SK-MEL-5 (cell line): ENCODE data around the gene ZNF606. TPM values are rescaled to one million over a fixed set of nuclear protein-coding genes. Genes with fewer than 3 reads are reported as not detected.

ENCODE experiments used
- DNase-seq: peaks from one replicate; pipeline ENCODE4 v3.0.0-alpha.2; 2016; ENCODE audit warnings: low read depth, low spot score
- in situ Hi-C: cut with HindIII; loops from 2 replicates; pipeline ENCODE4 v1.10.0; 2016; ENCODE audit warnings: low sequenced_read_pairs, high pct_unique_total_duplicates, low pct_unique_long_range_greater_than_20kb
- polyA plus RNA-seq, 2 experiments: library from polyadenylated mRNA; depleted of rRNA; stranded (reverse); fragments of >200 nt; gene quantifications; 2 replicates each; pipeline ENCODE4 v1.2.3, GENCODE V29; 2015
- total RNA-seq: library from RNA; depleted of rRNA; stranded (reverse); fragments of >200 nt; shearing (Covaris generic); gene quantifications from 2 replicates; pipeline ENCODE4 v1.2.3, GENCODE V29; 2014; rRNA removed

ZNF606 gene
- 3.7 and 5.5 TPM in 2 replicates for total RNA-seq
- 1.1 and 3.1 TPM in 2 replicates for polyA plus RNA-seq (2015; cell fraction: cytosol; rRNA removed)
- 31.0 and 40.1 TPM in 2 replicates for polyA plus RNA-seq (2015; cell fraction: nucleus; rRNA removed)

DNA sequence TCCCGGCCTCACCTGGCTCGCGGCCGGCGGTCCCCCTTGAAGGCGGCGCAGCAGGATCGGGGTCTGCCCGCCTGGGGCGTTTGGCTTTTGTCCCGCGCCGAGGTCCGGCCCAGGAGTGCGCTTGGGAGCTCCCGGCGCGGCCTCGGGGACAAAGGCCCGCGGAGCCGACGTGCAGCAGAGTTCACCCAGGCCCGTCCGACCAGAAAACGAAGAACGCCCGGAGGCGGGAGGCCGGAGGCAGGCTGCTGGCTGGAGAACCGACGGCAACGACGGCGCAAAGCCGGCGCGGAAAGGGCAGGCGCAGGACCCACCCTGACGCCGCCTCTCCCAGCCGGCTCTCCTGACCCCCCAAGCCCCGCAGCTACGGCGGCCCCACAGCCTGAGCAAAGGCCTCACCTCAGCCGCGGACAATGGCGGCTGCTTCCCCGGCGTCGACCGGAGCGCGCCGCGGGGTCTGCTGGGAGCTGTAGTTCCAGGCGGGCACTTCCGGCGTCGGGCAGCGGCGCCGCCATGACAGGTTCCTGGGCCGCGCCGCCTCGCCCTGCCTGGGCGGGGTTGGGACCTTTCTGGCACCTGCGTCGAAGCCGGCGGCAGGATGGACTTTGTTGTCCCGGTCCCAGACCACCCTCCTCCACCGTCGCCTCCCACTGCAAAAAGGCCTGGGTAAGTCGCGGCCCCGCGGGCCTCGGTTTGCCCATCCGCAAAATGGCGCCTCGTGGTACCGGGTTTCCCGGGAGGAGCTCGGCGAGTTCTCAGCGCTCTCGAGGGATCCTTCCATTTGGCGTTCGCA, at the start of gene ZNF606:
ZNF606 (minus strand) TSS at position 437 of the 790 bp plus-strand sequence. CDS start 1,501 bp downstream, outside the sequence.
- in situ Hi-C loops: no loop called here
- peak; percentile 74 for DNase-seq

DNA sequence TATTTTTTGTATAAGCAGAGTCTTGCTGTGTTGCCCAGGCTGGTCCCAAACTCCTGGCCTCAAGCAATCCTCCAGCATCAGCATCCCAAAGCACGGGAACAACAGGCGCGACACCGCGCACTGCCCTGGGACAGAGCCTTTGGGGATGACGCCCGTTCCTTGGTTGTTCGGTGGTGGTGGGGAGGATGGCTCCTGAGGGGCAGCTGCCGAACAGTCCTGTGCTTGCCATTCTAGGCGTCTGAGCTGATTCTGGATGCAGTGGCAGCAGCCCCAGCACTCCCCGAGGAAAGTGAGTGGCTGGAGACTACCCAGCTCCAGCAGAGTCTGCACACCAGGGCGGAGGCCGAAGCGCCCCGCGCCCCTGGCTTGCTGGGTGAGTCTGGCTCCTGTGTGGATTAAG, 49.6 kb upstream of the ZNF606 start:
- in situ Hi-C loops: no loop called here
- DNase-seq: no peak

GRCh38 chr19:58047672-58048071, 45.1 kb upstream of the ZNF606 start:
- no peak for DNase-seq
- in situ Hi-C loops: no loop called here

- in situ Hi-C loops: no loop called here
- no peak for DNase-seq
Measured at GRCh38 chr19:58046856-58047255, 44.2 kb upstream of the ZNF606 start.

- in situ Hi-C loops: no loop called here
- DNase-seq: no peak
Measured at GRCh38 chr19:58045411-58046050, 42.9 kb upstream of the ZNF606 start.

- DNase-seq: no peak
- in situ Hi-C loops: no loop called here
Measured at GRCh38 chr19:58044886-58045285, 42.3 kb upstream of the ZNF606 start.

DNA sequence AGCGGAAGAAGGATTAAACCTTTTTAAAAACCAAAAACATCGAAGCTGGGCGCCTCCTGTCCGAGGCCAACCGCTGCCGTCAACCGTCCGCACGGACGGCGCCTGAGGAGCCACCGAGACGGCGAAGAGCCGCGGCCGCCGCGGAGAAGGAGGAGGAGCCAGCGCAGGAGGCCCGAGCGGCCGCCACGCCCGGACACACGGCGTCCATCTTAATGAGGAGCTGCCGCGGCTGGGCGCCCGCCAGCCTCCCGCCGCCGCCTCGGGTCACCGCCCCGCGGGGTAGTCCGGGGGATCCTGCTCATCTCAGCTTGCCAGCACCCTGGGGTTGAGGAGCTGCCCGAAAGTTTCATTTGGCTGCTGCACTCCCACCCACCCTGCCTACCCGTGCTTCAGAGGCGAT, 41.8 kb upstream of the ZNF606 start:
- DNase-seq: no peak
- in situ Hi-C loops: no loop called here

DNA sequence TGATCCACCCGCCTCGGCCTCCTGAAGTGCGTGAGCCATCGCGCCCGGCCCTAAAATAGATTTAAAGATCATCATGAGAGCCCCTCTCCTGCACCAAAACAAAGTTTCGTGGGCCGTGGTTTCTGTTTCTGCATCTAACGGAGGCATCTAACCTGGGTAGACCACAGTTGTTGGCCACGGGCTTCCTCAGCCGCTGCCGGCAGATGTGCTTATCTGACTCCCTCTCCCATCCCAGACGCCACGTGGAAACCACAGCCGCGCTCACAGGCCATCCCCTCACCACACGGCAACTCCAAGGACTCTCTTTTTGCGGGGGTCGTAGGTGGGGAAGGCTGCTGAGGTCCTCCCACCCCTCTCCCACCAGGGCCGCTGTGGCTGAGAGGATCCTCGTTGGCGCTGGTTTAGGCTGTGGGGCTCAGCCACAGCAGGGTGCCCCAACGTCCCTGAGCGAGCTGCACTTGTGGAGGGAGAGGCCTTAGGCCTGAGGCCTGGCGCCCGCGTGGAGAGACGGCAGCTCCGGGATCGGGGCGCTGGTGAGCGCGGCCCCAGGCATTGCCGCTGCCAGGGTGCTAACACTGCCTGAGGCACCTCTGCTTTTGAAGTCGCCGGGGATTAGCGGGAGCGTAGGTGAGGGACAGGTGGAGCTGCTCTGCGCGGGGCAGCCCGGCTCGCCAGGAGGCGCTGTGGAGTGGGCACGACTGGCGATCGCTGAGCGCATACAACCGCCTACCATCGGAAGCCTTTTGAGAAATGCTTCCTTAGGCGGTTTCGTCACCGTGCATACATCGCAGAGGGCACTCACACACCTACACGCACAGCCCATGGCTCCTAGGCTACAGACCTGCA, 40.1 kb upstream of the ZNF606 start:
- in situ Hi-C loops: no loop called here
- DNase-seq: no peak

- in situ Hi-C loops: no loop called here
Measured at GRCh38 chr19:58040751-58041525, 38.3 kb upstream of the ZNF606 start.

DNA sequence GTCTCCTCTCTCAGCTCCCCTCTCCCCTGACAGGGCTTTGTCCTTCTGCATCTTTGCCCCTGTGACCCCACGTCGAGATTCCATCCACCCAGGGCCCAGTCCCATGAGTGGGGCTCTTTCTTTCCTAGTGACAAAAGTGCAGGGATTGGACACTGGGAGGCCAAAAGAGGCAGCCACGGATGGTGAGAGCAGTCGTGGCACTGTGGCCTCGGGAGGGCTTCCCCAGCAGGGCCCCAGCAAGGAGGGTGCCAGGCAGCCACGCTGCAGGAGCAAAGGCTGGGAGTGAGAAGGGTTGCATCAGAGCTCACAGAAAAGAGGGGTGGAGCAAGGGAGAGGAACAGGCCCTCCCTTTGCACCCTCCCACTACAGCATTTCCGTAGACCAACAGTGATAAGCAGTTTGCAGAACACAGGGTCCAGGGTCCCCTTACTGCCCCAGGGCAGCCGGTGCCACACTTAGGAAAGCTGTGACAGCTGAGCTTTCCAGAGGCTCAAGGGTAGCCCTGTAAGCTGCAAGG, 36.1 kb upstream of the ZNF606 start:
- in situ Hi-C loops: no loop called here
- no peak for DNase-seq

More at GRCh38 chr19:58040751-58041525, 38.3 kb upstream of the ZNF606 start:
- no peak for DNase-seq

DNA sequence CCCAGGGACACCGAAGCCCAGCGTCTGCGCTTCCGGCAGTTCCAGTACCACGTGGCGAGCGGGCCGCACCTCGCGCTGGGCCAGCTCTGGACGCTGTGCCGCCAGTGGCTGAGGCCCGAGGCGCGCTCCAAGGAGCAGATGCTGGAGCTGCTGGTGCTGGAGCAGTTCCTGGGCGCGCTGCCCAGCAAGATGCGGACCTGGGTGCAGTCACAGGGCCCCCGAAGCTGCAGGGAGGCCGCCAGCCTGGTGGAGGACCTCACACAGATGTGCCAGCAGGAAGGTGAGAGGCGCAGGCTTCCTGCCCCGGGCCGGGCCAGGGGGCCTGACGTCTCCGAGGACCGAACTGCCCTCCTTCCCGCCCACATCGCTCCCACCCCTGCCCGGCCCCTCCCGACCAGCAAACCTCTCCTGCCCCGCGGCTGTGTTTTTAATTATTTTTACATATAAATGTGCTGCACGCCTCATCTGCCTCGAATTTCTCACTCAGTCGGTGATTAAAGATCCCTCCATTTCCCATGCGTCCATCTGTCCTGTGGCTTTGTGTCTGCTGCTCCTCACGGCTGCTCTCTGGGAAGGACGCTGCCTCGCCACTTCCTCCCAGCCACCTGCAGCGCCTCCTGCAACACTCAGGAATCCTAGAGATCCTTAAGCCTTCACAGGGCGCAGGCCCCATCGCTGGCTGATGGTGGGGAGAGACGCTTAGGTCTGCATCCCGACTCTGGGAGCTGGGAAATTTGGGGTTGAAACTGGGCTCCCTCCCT, 35.5 kb upstream of the ZNF606 start:
- in situ Hi-C loops: no loop called here
- DNase-seq: no peak

DNA sequence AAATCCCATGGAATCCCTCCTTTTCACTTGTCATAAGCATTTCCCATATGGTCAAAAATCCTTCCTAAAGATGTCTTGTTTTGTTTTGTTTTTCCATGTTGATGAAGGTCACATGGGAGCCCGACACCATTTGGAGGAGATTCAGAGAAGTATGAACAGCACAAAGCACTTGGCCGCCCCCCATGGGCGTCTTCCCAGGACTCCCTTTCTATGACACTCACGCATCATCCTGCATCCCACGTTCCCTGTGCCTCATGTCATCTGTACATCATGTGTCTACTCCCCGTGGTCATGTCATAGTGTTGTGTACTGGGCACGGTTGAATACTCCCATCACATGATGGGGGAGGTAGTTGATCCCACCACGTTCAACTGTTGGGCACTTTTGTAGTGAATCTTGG, 33.2 kb upstream of the ZNF606 start:
- in situ Hi-C loops: no loop called here
- no peak for DNase-seq

GRCh38 chr19:58034477-58034793, 31.8 kb upstream of the ZNF606 start:
- in situ Hi-C loops: no loop called here
- no peak for DNase-seq

DNA sequence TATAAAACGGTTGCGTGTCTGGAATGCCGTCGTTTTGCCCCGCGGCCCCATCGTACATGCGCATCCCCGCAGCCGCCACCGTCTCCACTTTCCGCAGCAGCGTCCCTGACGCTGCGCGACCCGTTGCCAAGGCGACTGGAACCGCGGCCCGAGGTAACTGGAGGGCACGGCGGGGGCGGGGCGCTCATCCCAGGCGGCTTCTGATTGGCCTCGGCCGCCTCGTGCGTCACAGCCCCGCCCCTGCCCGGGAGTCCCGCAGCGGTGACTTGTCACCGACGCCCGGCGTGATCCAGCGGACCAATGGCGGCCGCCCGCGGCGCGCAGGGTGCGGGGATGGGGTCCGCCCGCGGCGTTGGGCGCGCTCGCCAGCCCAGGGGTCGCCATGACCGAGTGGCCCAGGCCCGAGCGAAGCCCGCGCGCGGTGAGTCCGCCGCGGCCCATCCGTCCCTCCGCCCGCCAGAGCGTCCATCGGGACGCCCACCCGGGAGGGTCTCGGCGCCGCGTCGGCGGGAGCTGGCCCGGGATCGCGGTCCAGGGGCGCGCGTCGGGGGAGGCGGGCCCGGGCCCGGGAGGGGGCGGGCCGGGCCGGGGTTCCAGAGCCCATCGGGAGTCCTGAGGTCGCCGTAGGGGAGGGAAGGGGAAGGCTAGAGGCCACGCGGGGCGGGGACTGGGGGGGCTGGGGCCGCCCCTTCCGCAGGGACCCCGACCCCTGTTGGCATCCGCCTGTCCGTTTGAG, 31.3 kb upstream of the ZNF606 start, which contains the start of gene ZSCAN1:
ZSCAN1 (plus strand) TSS at position 285 of the 736 bp plus-strand sequence. CDS start 3,812 bp downstream, outside the sequence.
- in situ Hi-C loops: no loop called here
- peak; percentile 19 for DNase-seq

DNA sequence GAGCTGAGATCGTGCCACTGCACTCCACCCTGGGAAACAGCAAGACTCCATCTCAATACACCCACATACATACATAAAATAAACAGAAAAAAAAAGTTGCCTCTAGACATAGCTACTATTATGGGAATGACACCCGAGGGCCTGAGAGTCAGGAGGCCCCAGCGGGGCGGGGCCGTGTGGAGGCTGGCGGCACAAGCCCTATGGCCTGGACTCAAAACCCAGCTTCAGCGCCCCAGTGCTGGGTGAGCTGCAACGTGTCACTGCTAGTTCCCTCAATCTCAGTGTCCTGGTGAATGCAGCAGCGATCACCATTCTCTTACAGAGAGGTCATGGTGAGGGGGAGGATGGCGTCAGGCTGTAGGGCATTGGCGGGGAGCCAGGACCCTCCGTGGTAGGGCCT, 22.0 kb upstream of the ZNF606 start:
- in situ Hi-C loops: no loop called here
- DNase-seq: no peak

- DNase-seq: no peak
- in situ Hi-C loops: no loop called here
Measured at GRCh38 chr19:58022283-58022660, 19.7 kb upstream of the ZNF606 start.
